Measurements from ENCODE around the gene RUVBL1. TPM values are rescaled to one million over a fixed set of nuclear protein-coding genes. Genes with fewer than 3 reads are reported as not detected.

RUVBL1 gene
- total and polyA plus RNA-seq, 10 of the 15 experiments (the other 5 are each of a cell fraction or from before 2014, with no cell fraction given): 15.2 to 142 (median 84.2) TPM

GRCh38 chr3:128153156-128154041 is 29.8 kb upstream of the RUVBL1 start, which contains the start of gene EEFSEC (continued):
- TF ChIP-seq BCLAF1 (IDR thresholded peaks at IDR 0.05) (no peak), CHD4 (IDR thresholded peaks at IDR 0.05) (no peak), STAT3 (IDR thresholded peaks at IDR 0.05; ENCODE audit: low read depth, low read length) (no peak), ZBED1 (IDR thresholded peaks at IDR 0.05; ENCODE audit: borderline replicate concordance) (no peak; the same call in 1 of the 2 replicates), NR2C2 (IDR thresholded peaks at IDR 0.05; ENCODE audit: borderline replicate concordance, control insufficient read depth, insufficient read length, low read depth) (no peak), CBX3 (IDR thresholded peaks at IDR 0.05; ENCODE audit: borderline replicate concordance, low read depth) (no peak), SMC3 (IDR thresholded peaks at IDR 0.05; ENCODE audit: borderline replicate concordance, low read length) (no peak), EZH2 (IDR thresholded peaks at IDR 0.05; ENCODE audit: borderline replicate concordance, control insufficient read depth, low read depth, low read length) (no peak), ELK1 (IDR thresholded peaks at IDR 0.05; ENCODE audit: low read depth, low read length) (peak; percentile 76), HSF1 (IDR thresholded peaks at IDR 0.05; ENCODE audit: low read depth, low read length) (no peak), BMI1 (IDR thresholded peaks at IDR 0.05; ENCODE audit: borderline replicate concordance) (no peak), EP300 (IDR thresholded peaks at IDR 0.05; ENCODE audit: borderline replicate concordance in 1 of 2, control insufficient read depth in 1 of 2, low read depth in 2 of 2, low read length in 2 of 2) (no peak), ETV6 (conservative IDR thresholded peaks at IDR 0.05 in 1 of 2, IDR thresholded peaks at IDR 0.05 in 1 of 2; ENCODE audit: borderline replicate concordance in 1 of 2, low read depth in 1 of 2) (0 out of 4 replicates have a peak, but pooled peaks of 1 of the 2 experiments have one; percentile 16), ZBTB33 (IDR thresholded peaks at IDR 0.05) (no peak), IRF3 (IDR thresholded peaks at IDR 0.05) (peak; percentile 41; the same call in 1 of the 2 replicates), RFX5 (IDR thresholded peaks at IDR 0.05; ENCODE audit: low read depth, low read length) (no peak), SIN3A (IDR thresholded peaks at IDR 0.05; ENCODE audit: low read depth, low read length) (peak; percentile 80; the same call in 1 of the 2 replicates), HDAC6 (IDR thresholded peaks at IDR 0.05; ENCODE audit: unreplicated experiment) (no peak), MEF2A (IDR thresholded peaks at IDR 0.05; ENCODE audit: insufficient read depth, low read depth, low read length) (peak; percentile 55; the same call in 1 of the 2 replicates)
